IMR-90 (cell line): ENCODE data around the gene MON2. TPM values are rescaled to one million over a fixed set of nuclear protein-coding genes. Genes with fewer than 3 reads are reported as not detected.

ENCODE experiments used
- ATAC-seq: fragments of 200-7000 bp; cut with Tn5 transposase; 2 replicates; pipeline ENCODE4 v1.9.1; 2020; ENCODE audit warnings: low read depth, mild to moderate bottlenecking, moderate library complexity
- BruUV-seq: library from RNA; stranded (reverse); fragments of 400-500 nt; replicated peaks from 2 replicates; lab custom pipeline; 2021; lab: Mats Ljungman, UMichigan
- CTCF ChIA-PET: fragments of 300-600 bp; formaldehyde crosslinking; extraction: SDS; loops from one replicate; lab custom pipeline; 2021; ENCODE audit warnings: antibody characterized with exemption; lab: Yijun Ruan, JAX
- POLR2A ChIA-PET: fragments of 300-600 bp; sonication (Branson Sonifier 250); formaldehyde crosslinking; loops from one replicate; lab custom pipeline; 2022; ENCODE audit warnings: antibody characterized with exemption; ENCODE audit not compliant: unreplicated experiment; lab: Charles Lee
- DNase-seq: peaks from one replicate; pipeline ENCODE4 v3.0.0; 2013
- H2AFZ ChIP-seq: replicated peaks from 2 replicates; pipeline ENCODE3; 2013; ENCODE audit warnings: low read length, mild to moderate bottlenecking; ENCODE audit not compliant: poor library complexity
- H2AK5ac ChIP-seq: 2 replicates; pipeline ENCODE4 v1.6.1; 2013; ENCODE audit warnings: low read depth, low read length, inconsistent platforms
- H2AK9ac ChIP-seq: replicated peaks from 2 replicates; pipeline ENCODE3; 2013; ENCODE audit warnings: mild to moderate bottlenecking, low read depth, low read length, moderate library complexity; ENCODE audit not compliant: poor library complexity
- H2BK120ac ChIP-seq: 2 replicates; pipeline ENCODE4 v1.6.1; 2013; ENCODE audit warnings: low read depth, low read length, inconsistent platforms
- H2BK15ac ChIP-seq: 3 replicates; pipeline ENCODE4 v1.6.1; 2013; ENCODE audit warnings: low read depth, low read length, inconsistent platforms
- H2BK20ac ChIP-seq: 2 replicates; pipeline ENCODE4 v1.6.1; 2013; ENCODE audit warnings: low read depth, mild to moderate bottlenecking, inconsistent platforms, low read length, moderate library complexity
- H2BK5ac ChIP-seq: 2 replicates; pipeline ENCODE4 v1.6.1; 2013; ENCODE audit warnings: mild to moderate bottlenecking, low read depth, low read length, inconsistent platforms; ENCODE audit not compliant: poor library complexity, severe bottlenecking
- H3K14ac ChIP-seq: replicated peaks from 2 replicates; pipeline ENCODE4 v1.6.1; 2013; ENCODE audit warnings: low read depth, low read length, inconsistent platforms
- H3K18ac ChIP-seq: 2 replicates; pipeline ENCODE4 v1.6.1; 2013; ENCODE audit warnings: low read depth, low read length, control low read depth
- H3K23ac ChIP-seq: 2 replicates; pipeline ENCODE4 v1.6.1; 2013; ENCODE audit warnings: low read depth, low read length, inconsistent platforms
- H3K27ac ChIP-seq: 2 replicates; pipeline ENCODE4 v1.5.1; 2013; ENCODE audit warnings: mild to moderate bottlenecking, control low read depth, low read length; ENCODE audit not compliant: insufficient read depth
- H3K27me3 ChIP-seq: 2 replicates; pipeline ENCODE4 v1.6.1; 2013; ENCODE audit warnings: low read length; ENCODE audit not compliant: control insufficient read depth, insufficient read depth
- H3K36me3 ChIP-seq: 2 replicates; pipeline ENCODE4 v1.6.1; 2013; ENCODE audit warnings: low read length, mixed read lengths; ENCODE audit not compliant: control insufficient read depth, insufficient read depth
- H3K4ac ChIP-seq: 2 replicates; pipeline ENCODE4 v1.6.1; 2013; ENCODE audit warnings: low read depth, low read length, inconsistent platforms
- H3K4me1 ChIP-seq: 2 replicates; pipeline ENCODE4 v1.6.1; 2013; ENCODE audit warnings: low read length, mixed read lengths; ENCODE audit not compliant: control insufficient read depth, insufficient read depth
- H3K4me2 ChIP-seq: 2 replicates; pipeline ENCODE4 v1.6.1; 2013; ENCODE audit warnings: low read depth, mild to moderate bottlenecking, control low read depth, low read length, moderate library complexity
- H3K4me3 ChIP-seq: 2 replicates; pipeline ENCODE4 v1.5.1; 2013; ENCODE audit warnings: low read depth, mild to moderate bottlenecking, control low read depth, low read length, moderate library complexity; ENCODE audit not compliant: insufficient read depth
- H3K56ac ChIP-seq: 2 replicates; pipeline ENCODE4 v1.6.1; 2013; ENCODE audit warnings: low read length, inconsistent platforms; ENCODE audit not compliant: insufficient read depth; ENCODE audit errors: extremely low read depth
- H3K79me1 ChIP-seq, 2 experiments: 2 replicates each; pipeline ENCODE4 v1.6.1; 2013; ENCODE audit warnings: low read length in 2 of 2, inconsistent platforms in 1 of 2, low read depth in 1 of 2
- H3K9ac ChIP-seq: 2 replicates; pipeline ENCODE4 v1.6.1; 2013; ENCODE audit warnings: low read depth, low read length, control low read depth
- H3K9me1 ChIP-seq: 2 replicates; pipeline ENCODE4 v1.6.1; 2013; ENCODE audit warnings: low read length, inconsistent platforms; ENCODE audit not compliant: insufficient read depth
- H3K9me3 ChIP-seq: 2 replicates; pipeline ENCODE4 v1.6.1; 2013; ENCODE audit warnings: low read length; ENCODE audit not compliant: control insufficient read depth, insufficient read depth
- H4K20me1 ChIP-seq: 2 replicates; pipeline ENCODE4 v1.6.1; 2013; ENCODE audit warnings: low read length, inconsistent platforms; ENCODE audit not compliant: insufficient read depth
- H4K5ac ChIP-seq: 2 replicates; pipeline ENCODE4 v1.6.1; 2013; ENCODE audit warnings: mild to moderate bottlenecking, low read depth, low read length, control low read depth
- H4K8ac ChIP-seq, 2 experiments: 2 replicates each; pipeline ENCODE4 v1.6.1; 2013; ENCODE audit warnings: low read depth in 2 of 2, low read length in 2 of 2, control low read depth in 1 of 2, inconsistent platforms in 1 of 2
- H4K91ac ChIP-seq: 2 replicates; pipeline ENCODE4 v1.6.1; 2013; ENCODE audit warnings: low read depth, low read length, inconsistent platforms; ENCODE audit not compliant: insufficient read depth
- BHLHE40 ChIP-seq: fragments of 150-350 bp; IDR thresholded peaks from 2 replicates; pipeline ENCODE4 v1.6.1; 2016; ENCODE audit warnings: mild to moderate bottlenecking, low read depth, low read length
- CHD1 ChIP-seq: IDR thresholded peaks from 2 replicates; pipeline ENCODE4 v1.6.1; 2012; ENCODE audit warnings: low read depth, low read length, improper control_type of control experiment
- ELK1 ChIP-seq: fragments of 150-350 bp; IDR thresholded peaks from 2 replicates; pipeline ENCODE4 v1.6.1; 2016; ENCODE audit warnings: low read depth, mild to moderate bottlenecking, low read length, moderate library complexity, borderline replicate concordance
- FOS ChIP-seq: fragments of 150-350 bp; IDR thresholded peaks from 2 replicates; pipeline ENCODE4 v1.6.1; 2016; ENCODE audit warnings: low read depth, low read length
- MAZ ChIP-seq: IDR thresholded peaks from 2 replicates; pipeline ENCODE4 v1.6.1; 2012; ENCODE audit warnings: low read depth, mild to moderate bottlenecking, low read length, improper control_type of control experiment, moderate library complexity, borderline replicate concordance
- MXI1 ChIP-seq: IDR thresholded peaks from 2 replicates; pipeline ENCODE4 v1.6.1; 2012; ENCODE audit warnings: low read depth, mild to moderate bottlenecking, low read length, moderate library complexity, borderline replicate concordance
- NFE2L2 ChIP-seq: fragments of 150-350 bp; IDR thresholded peaks from 2 replicates; pipeline ENCODE4 v1.6.1; 2016; ENCODE audit warnings: low read depth, mild to moderate bottlenecking, low read length
- POLR2A ChIP-seq: IDR thresholded peaks from 2 replicates; pipeline ENCODE4 v1.6.1; 2012; ENCODE audit warnings: mild to moderate bottlenecking, low read depth, low read length
- RCOR1 ChIP-seq: IDR thresholded peaks from 2 replicates; pipeline ENCODE4 v1.6.1; 2012; ENCODE audit warnings: mild to moderate bottlenecking, low read length, improper control_type of control experiment; ENCODE audit not compliant: insufficient replicate concordance
- RFX5 ChIP-seq: IDR thresholded peaks from 2 replicates; pipeline ENCODE4 v1.8.0; 2012; ENCODE audit warnings: low read depth, mild to moderate bottlenecking, low read length, moderate library complexity
- USF2 ChIP-seq: fragments of 150-350 bp; IDR thresholded peaks from 2 replicates; pipeline ENCODE4 v1.6.1; 2017; ENCODE audit warnings: mild to moderate bottlenecking, antibody characterized with exemption, low read length, low read depth
- WGBS, 2 experiments: methylation state at CpG; one replicate each; pipeline versions ENCODE4 v1.1.5 to v1.1.7; 2013; ENCODE audit warnings: missing lambda C conversion rate in 2 of 2; ENCODE audit not compliant: insufficient read length in 1 of 2; ENCODE audit errors: extremely low coverage in 2 of 2; 5-methylcytosine and 5-hydroxymethylcytosine counted together
- dilution Hi-C: fragments of 300-500 bp; cut with HindIII; formaldehyde crosslinking; loops from one replicate; pipeline ENCODE4 v1.14.3; 2018; ENCODE audit warnings: low sequenced_read_pairs; ENCODE audit not compliant: unreplicated experiment
- in situ Hi-C: fragments of 300-500 bp; cut with MboI; formaldehyde crosslinking; loops from 3 replicates; pipeline ENCODE4 v1.14.3; 2019; ENCODE audit warnings: low sequenced_read_pairs, inconsistent platforms, mixed read lengths
- intact Hi-C: fragments of 100-400 bp; cut with micrococcal nuclease; formaldehyde crosslinking; loops from 2 replicates; pipeline ENCODE4 v1.10.0; 2022
- polyA plus RNA-seq, 3 experiments: library from polyadenylated mRNA; depleted of rRNA; stranded (reverse); fragments of >200 nt; gene quantifications; 2 replicates each; pipeline ENCODE4 v1.2.3, GENCODE V29; 2012; ENCODE audit warnings: low replicate concordance in 1 of 3
- total RNA-seq: library from RNA; depleted of rRNA; stranded (reverse); fragments of >200 nt; gene quantifications from 2 replicates; pipeline ENCODE4 v1.2.3, GENCODE V29; 2012

Gene MON2
- total and polyA plus RNA-seq, 2 of the 4 experiments (the other 2 are of a cell fraction) = 13.2 to 39.3 TPM

- intact Hi-C loops = no loop called here
- TF ChIP-seq CHD1 = no peak
- no peak for TF ChIP-seq FOS
- TF ChIP-seq BHLHE40 = no peak
- no peak for TF ChIP-seq ELK1
- no peak for TF ChIP-seq NFE2L2
- TF ChIP-seq MXI1 = no peak
- TF ChIP-seq RCOR1 = no peak
- no peak for TF ChIP-seq USF2
- TF ChIP-seq MAZ = no peak
- no peak for TF ChIP-seq POLR2A
- no peak for TF ChIP-seq RFX5
Measured at GRCh38 chr12:62642486-62642885, 175.9 kb downstream of the MON2 start.

More at GRCh38 chr12:62642486-62642885, 175.9 kb downstream of the MON2 start:
- H3K4ac ChIP-seq = no peak overlapping the region
- no peaks in the 10 kb centered on the region for H3K36me3 ChIP-seq
- H4K5ac ChIP-seq = no peak overlapping the region
- H3K79me1 ChIP-seq = no peaks in the 10 kb centered on the region
- H3K23ac ChIP-seq = no peak overlapping the region
- H3K4me3 ChIP-seq = no peak overlapping the region
- no peak overlapping the region for H2AFZ ChIP-seq
- ATAC-seq = no peak
- dilution Hi-C loops = no loop called here
- no peak overlapping the region for H3K56ac ChIP-seq
- BruUV-seq = no TSS peak
- H2BK5ac ChIP-seq = no peak overlapping the region
- H2BK20ac ChIP-seq = no peak overlapping the region
- no peak overlapping the region for H3K4me2 ChIP-seq
- no peak overlapping the region for H4K8ac ChIP-seq
- H2BK120ac ChIP-seq = no peak overlapping the region
- no peaks in the 10 kb centered on the region for H3K9me3 ChIP-seq
- CTCF ChIA-PET = interaction anchor here (0.6 kb wide), 1 partner anchor 40 kb away, joined by 4 read pairs; no protein-coding TSS in a partner anchor
- POLR2A ChIA-PET = no interaction called here
- no peak overlapping the region for H3K14ac ChIP-seq
- H3K18ac ChIP-seq = no peak overlapping the region
- H4K20me1 ChIP-seq = no peaks in the 10 kb centered on the region
- H2AK9ac ChIP-seq = no peak overlapping the region
- H2AK5ac ChIP-seq = no peak overlapping the region
- no peak overlapping the region for H4K91ac ChIP-seq
- peaks cover 5% of the 10 kb centered on the region; the same call in 1 of the 2 replicates for H3K27me3 ChIP-seq
- no peak for DNase-seq
- no peak overlapping the region for H2BK15ac ChIP-seq
- peaks cover 4% of the 10 kb centered on the region for H3K4me1 ChIP-seq
- no CpG with 5 or more reads among the region's 2 CpGs for WGBS, 2 experiments
- no peak overlapping the region for H3K27ac ChIP-seq
- no peak overlapping the region for H3K9ac ChIP-seq
- H3K9me1 ChIP-seq = 0 out of 2 replicates have a peak, but pooled peaks cover 3% of the 10 kb centered on the region
- in situ Hi-C loops = no loop called here
